ENCODE data around the gene FYB2.

Gene FYB2

DNA sequence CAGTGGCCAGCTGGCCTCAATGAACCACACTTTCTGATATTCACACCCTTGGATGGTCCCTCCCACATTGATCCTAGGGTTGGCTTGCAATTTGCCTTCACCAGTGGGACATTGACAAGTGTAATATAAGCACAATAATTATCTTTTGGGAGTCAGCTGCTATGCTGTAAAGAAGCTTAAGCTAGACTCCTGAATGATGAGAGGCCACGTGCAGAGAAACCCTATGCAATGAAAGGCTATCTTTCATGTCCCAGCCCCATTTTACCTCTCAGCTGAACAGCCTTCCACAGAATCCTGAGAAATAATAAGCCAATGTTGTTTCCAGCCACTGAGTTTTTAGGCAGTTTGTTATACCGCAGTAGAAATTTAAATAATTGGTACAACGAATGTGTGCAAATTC, 24.3 kb upstream of the FYB2 start:
- no peaks in the 10 kb centered on the region for H4K20me1 ChIP-seq (ENCODE audit: insufficient read depth, low read length)
- TF ChIP-seq EZH2 (optimal IDR thresholded peaks at IDR 0.05; ENCODE audit: low read depth, low read length): no peak
- no peak for TF ChIP-seq EZH2phosphoT487 (IDR thresholded peaks at IDR 0.05; ENCODE audit: low read length)
- TF ChIP-seq, protein P1, sequence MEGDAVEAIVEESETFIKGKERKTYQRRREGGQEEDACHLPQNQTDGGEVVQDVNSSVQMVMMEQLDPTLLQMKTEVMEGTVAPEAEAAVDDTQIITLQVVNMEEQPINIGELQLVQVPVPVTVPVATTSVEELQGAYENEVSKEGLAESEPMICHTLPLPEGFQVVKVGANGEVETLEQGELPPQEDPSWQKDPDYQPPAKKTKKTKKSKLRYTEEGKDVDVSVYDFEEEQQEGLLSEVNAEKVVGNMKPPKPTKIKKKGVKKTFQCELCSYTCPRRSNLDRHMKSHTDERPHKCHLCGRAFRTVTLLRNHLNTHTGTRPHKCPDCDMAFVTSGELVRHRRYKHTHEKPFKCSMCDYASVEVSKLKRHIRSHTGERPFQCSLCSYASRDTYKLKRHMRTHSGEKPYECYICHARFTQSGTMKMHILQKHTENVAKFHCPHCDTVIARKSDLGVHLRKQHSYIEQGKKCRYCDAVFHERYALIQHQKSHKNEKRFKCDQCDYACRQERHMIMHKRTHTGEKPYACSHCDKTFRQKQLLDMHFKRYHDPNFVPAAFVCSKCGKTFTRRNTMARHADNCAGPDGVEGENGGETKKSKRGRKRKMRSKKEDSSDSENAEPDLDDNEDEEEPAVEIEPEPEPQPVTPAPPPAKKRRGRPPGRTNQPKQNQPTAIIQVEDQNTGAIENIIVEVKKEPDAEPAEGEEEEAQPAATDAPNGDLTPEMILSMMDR (IDR thresholded peaks at IDR 0.05; ENCODE audit: low read length): no peak
- no peaks in the 10 kb centered on the region for H3K79me2 ChIP-seq (ENCODE audit: low read length)
- no peak overlapping the region for H3K9ac ChIP-seq (ENCODE audit: low read length)
- no peaks in the 10 kb centered on the region for H3K27me3 ChIP-seq (replicated peaks; ENCODE audit: insufficient read depth, low read length)
- DNase-seq: no peak
- H3K9me3 ChIP-seq (replicated peaks; ENCODE audit: insufficient read depth, low read length): no peaks in the 10 kb centered on the region
- no peak overlapping the region for H3K27ac ChIP-seq (ENCODE audit: low read length)
- no peak overlapping the region for H3K4me3 ChIP-seq (ENCODE audit: low read length)
- no peaks in the 10 kb centered on the region for H3F3A ChIP-seq (ENCODE audit: insufficient read depth, low read length)
- no peaks in the 10 kb centered on the region for H3K36me3 ChIP-seq (replicated peaks; ENCODE audit: insufficient read depth, low read length)
- no peaks in the 10 kb centered on the region for H3K4me1 ChIP-seq (ENCODE audit: low read length)
- H3K4me2 ChIP-seq (ENCODE audit: low read depth, low read length): no peak overlapping the region
- H2AFZ ChIP-seq (ENCODE audit: low read length): no peak overlapping the region
- H3K9me2 ChIP-seq (replicated peaks; ENCODE audit: insufficient read depth, low read length): no peaks in the 10 kb centered on the region

DNA sequence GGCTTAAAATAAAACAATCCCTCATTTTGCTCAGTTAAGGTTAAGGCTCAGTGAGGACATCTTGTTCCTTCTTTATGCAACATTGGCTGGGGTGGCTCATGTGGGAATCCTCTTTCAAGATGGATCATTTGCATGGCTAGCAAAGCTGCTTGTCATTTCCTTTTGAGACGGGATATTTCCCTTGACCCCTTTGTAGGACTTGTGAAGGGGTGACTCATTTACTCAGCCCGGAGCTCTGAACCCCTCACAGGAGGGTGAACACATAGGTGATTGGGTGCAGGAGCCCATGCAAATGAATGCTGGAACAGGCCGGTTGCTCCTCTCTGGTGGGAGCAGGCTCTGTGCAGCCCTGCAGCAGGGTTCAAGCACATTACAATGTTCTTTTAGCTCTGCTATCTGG, 19.6 kb upstream of the FYB2 start:
- no peak for TF ChIP-seq EZH2phosphoT487 (IDR thresholded peaks at IDR 0.05; ENCODE audit: low read length)
- TF ChIP-seq EZH2 (optimal IDR thresholded peaks at IDR 0.05; ENCODE audit: low read depth, low read length): no peak
- TF ChIP-seq, protein P1 (IDR thresholded peaks at IDR 0.05; ENCODE audit: low read length): no peak
- Histone ChIP-seq H3K79me2 (ENCODE audit: low read length) (no peaks in the 10 kb centered on the region), H4K20me1 (ENCODE audit: insufficient read depth, low read length) (no peaks in the 10 kb centered on the region), H3K27me3 (replicated peaks; ENCODE audit: insufficient read depth, low read length) (no peaks in the 10 kb centered on the region), H3K36me3 (replicated peaks; ENCODE audit: insufficient read depth, low read length) (no peaks in the 10 kb centered on the region), H3K9me2 (replicated peaks; ENCODE audit: insufficient read depth, low read length) (no peaks in the 10 kb centered on the region), H3K27ac (ENCODE audit: low read length) (no peak overlapping the region), H3K9ac (ENCODE audit: low read length) (no peak overlapping the region), H3K4me2 (ENCODE audit: low read depth, low read length) (no peak overlapping the region), H3K9me3 (replicated peaks; ENCODE audit: insufficient read depth, low read length) (no peaks in the 10 kb centered on the region), H2AFZ (ENCODE audit: low read length) (no peak overlapping the region), H3F3A (ENCODE audit: insufficient read depth, low read length) (no peaks in the 10 kb centered on the region), H3K4me1 (ENCODE audit: low read length) (no peaks in the 10 kb centered on the region), H3K4me3 (ENCODE audit: low read length) (no peak overlapping the region)
- DNase-seq: no peak

DNA sequence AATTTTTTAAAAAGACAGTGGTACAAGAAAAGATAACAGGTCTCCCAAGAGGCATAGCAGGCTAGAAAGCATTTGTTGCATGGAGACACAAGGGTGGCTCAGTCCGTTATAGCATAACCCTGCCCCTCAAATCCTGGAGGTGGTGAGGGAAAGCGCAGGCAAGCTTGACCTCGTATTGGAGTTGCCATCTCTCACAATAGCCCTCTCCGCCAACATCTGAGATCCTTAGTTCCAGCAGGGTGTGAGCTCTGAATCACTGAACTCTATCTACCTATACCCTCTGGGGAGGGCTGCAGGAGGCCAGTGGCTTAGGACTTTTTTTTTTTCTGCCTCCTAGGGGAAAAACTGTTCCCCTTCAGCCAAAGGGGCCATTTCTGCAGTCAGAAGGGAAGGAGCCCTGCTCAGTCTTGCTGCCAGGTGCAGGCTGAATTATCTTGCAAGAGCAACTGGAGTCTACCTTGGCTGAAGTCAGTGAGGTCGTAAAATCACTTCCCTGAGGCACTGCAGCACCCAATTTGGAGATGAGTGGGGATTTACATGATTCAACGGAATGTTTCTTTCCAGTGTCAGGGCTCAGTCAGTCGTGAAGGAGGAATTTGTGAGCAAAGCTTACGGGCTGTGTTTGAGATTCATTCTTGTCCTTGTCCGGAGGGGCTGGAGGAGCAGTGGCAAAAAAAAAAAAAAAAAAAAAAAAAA, 18.2 kb upstream of the FYB2 start:
- Histone ChIP-seq H3K27me3 (replicated peaks; ENCODE audit: insufficient read depth, low read length) (no peaks in the 10 kb centered on the region), H3F3A (ENCODE audit: insufficient read depth, low read length) (no peaks in the 10 kb centered on the region), H4K20me1 (ENCODE audit: insufficient read depth, low read length) (no peaks in the 10 kb centered on the region), H2AFZ (ENCODE audit: low read length) (no peak overlapping the region), H3K27ac (ENCODE audit: low read length) (no peak overlapping the region), H3K4me3 (ENCODE audit: low read length) (no peak overlapping the region), H3K9ac (ENCODE audit: low read length) (no peak overlapping the region), H3K79me2 (ENCODE audit: low read length) (no peaks in the 10 kb centered on the region), H3K9me3 (replicated peaks; ENCODE audit: insufficient read depth, low read length) (no peaks in the 10 kb centered on the region), H3K9me2 (replicated peaks; ENCODE audit: insufficient read depth, low read length) (no peaks in the 10 kb centered on the region), H3K4me2 (ENCODE audit: low read depth, low read length) (no peak overlapping the region), H3K36me3 (replicated peaks; ENCODE audit: insufficient read depth, low read length) (no peaks in the 10 kb centered on the region), H3K4me1 (ENCODE audit: low read length) (no peaks in the 10 kb centered on the region)
- TF ChIP-seq, protein P1 (IDR thresholded peaks at IDR 0.05; ENCODE audit: low read length): no peak
- TF ChIP-seq EZH2 (optimal IDR thresholded peaks at IDR 0.05; ENCODE audit: low read depth, low read length) (no peak), EZH2phosphoT487 (IDR thresholded peaks at IDR 0.05; ENCODE audit: low read length) (no peak)
- no peak for DNase-seq

All from MM.1S (cell line).